ENCODE results near the gene RHBG.

DNA sequence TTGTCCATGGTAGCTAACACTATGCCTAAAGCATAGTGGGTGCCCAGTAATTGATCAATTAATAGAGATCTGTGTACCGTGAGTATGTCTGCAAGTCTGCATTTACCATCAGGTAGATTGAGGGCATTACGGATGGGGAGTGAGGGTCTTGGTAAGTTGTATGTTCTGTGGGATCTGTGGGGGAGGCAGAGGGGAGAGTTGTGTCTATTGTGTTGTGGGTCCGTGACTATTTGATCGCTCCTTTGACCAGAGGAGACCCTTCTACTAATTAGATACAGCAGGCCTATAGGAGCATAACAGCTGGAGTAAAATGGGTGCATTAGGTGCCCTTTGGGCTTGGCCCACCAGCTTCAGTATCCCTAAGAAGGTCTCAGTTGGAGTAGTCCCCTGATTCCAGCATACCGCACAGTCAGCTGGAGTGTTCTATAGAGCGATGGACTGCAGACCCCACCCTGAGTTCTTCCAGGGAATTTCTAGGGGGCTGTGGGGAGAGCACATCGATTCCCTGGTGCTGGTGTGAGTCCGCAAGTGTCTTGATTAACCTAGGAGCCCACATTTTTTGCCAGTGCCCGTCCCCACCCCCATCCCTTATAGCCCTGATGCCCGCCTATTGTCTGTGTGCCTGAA is 55.9 kb downstream of the RHBG start:
- TF ChIP-seq CEBPB (IDR thresholded peaks at IDR 0.05; ENCODE audit: low read depth, low read length) (no peak), BHLHE40 (IDR thresholded peaks at IDR 0.05; ENCODE audit: low read depth, low read length) (no peak), RCOR1 (IDR thresholded peaks at IDR 0.05; ENCODE audit: insufficient replicate concordance, low read length) (no peak), MAZ (IDR thresholded peaks at IDR 0.05; ENCODE audit: borderline replicate concordance, low read depth, low read length) (no peak), POLR2A (IDR thresholded peaks at IDR 0.05; ENCODE audit: low read depth, low read length) (no peak), RFX5 (IDR thresholded peaks at IDR 0.05; ENCODE audit: low read depth, low read length) (no peak), RAD21 (IDR thresholded peaks at IDR 0.05; ENCODE audit: low read length) (no peak), CHD1 (IDR thresholded peaks at IDR 0.05; ENCODE audit: low read depth, low read length) (no peak), FOS (IDR thresholded peaks at IDR 0.05; ENCODE audit: low read depth, low read length) (no peak), MAFK (IDR thresholded peaks at IDR 0.05; ENCODE audit: low read depth, low read length) (no peak), NFE2L2 (IDR thresholded peaks at IDR 0.05; ENCODE audit: low read depth, low read length) (no peak), SMC3 (IDR thresholded peaks at IDR 0.05; ENCODE audit: low read depth, low read length) (no peak)
- TF ChIP-seq, protein P1, sequence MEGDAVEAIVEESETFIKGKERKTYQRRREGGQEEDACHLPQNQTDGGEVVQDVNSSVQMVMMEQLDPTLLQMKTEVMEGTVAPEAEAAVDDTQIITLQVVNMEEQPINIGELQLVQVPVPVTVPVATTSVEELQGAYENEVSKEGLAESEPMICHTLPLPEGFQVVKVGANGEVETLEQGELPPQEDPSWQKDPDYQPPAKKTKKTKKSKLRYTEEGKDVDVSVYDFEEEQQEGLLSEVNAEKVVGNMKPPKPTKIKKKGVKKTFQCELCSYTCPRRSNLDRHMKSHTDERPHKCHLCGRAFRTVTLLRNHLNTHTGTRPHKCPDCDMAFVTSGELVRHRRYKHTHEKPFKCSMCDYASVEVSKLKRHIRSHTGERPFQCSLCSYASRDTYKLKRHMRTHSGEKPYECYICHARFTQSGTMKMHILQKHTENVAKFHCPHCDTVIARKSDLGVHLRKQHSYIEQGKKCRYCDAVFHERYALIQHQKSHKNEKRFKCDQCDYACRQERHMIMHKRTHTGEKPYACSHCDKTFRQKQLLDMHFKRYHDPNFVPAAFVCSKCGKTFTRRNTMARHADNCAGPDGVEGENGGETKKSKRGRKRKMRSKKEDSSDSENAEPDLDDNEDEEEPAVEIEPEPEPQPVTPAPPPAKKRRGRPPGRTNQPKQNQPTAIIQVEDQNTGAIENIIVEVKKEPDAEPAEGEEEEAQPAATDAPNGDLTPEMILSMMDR (conservative IDR thresholded peaks at IDR 0.05; ENCODE audit: low read depth, low read length): no peak
- TF ChIP-seq, protein P2, sequence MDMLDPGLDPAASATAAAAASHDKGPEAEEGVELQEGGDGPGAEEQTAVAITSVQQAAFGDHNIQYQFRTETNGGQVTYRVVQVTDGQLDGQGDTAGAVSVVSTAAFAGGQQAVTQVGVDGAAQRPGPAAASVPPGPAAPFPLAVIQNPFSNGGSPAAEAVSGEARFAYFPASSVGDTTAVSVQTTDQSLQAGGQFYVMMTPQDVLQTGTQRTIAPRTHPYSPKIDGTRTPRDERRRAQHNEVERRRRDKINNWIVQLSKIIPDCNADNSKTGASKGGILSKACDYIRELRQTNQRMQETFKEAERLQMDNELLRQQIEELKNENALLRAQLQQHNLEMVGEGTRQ (IDR thresholded peaks at IDR 0.05; ENCODE audit: low read depth, low read length): no peak

All from IMR-90 (cell line).